GM10266 (cell line): ENCODE data around the gene ABTB1.

ENCODE experiments used
- DNase-seq: peaks from one replicate; pipeline ENCODE4 v3.0.0; 2012; ENCODE audit errors: extremely low spot score
- TF ChIP-seq, protein P1 (sequence below): IDR thresholded peaks from 2 replicates; pipeline ENCODE4 v1.5.1; 2012; ENCODE audit warnings: mild to moderate bottlenecking, low read depth; ENCODE audit not compliant: control insufficient read depth, insufficient read depth; ENCODE audit errors: missing control alignments

ABTB1 gene

GRCh38 chr3:127722091-127722784, 49.5 kb downstream of the ABTB1 start:
- TF ChIP-seq, protein P1, sequence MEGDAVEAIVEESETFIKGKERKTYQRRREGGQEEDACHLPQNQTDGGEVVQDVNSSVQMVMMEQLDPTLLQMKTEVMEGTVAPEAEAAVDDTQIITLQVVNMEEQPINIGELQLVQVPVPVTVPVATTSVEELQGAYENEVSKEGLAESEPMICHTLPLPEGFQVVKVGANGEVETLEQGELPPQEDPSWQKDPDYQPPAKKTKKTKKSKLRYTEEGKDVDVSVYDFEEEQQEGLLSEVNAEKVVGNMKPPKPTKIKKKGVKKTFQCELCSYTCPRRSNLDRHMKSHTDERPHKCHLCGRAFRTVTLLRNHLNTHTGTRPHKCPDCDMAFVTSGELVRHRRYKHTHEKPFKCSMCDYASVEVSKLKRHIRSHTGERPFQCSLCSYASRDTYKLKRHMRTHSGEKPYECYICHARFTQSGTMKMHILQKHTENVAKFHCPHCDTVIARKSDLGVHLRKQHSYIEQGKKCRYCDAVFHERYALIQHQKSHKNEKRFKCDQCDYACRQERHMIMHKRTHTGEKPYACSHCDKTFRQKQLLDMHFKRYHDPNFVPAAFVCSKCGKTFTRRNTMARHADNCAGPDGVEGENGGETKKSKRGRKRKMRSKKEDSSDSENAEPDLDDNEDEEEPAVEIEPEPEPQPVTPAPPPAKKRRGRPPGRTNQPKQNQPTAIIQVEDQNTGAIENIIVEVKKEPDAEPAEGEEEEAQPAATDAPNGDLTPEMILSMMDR, result no peak
- no peak for DNase-seq

DNA sequence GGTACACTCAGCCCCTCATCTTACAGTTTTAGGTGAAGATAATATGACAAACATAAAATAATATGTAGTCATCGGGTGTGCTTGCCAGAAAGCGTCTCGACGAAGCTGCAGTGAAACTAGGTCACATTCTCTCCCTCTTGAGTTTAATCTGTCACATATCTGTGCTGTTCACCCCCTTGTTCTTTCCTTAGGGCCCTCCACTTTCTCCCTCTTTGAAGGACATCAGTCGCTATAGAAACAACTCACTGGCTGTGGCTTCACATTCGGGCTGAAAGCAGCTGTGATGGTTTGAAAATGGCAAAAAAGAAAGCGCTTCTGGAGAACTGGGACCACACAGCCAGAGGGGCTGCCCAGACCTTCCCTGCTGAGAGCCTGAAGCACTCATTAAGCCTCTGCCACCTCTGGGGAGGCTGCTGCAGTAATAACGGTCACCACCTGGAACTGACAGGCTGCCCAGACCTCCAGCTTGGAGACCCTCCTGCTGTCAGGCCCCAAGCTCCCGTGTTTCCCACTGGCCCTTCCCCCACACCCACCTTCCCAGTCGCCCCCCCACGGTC, 50.3 kb downstream of the ABTB1 start:
- TF ChIP-seq, protein P1, result no peak
- no peak for DNase-seq

GRCh38 chr3:127726894-127727293, 54.1 kb downstream of the ABTB1 start:
- DNase-seq, result no peak
- TF ChIP-seq, protein P1, result no peak

DNA sequence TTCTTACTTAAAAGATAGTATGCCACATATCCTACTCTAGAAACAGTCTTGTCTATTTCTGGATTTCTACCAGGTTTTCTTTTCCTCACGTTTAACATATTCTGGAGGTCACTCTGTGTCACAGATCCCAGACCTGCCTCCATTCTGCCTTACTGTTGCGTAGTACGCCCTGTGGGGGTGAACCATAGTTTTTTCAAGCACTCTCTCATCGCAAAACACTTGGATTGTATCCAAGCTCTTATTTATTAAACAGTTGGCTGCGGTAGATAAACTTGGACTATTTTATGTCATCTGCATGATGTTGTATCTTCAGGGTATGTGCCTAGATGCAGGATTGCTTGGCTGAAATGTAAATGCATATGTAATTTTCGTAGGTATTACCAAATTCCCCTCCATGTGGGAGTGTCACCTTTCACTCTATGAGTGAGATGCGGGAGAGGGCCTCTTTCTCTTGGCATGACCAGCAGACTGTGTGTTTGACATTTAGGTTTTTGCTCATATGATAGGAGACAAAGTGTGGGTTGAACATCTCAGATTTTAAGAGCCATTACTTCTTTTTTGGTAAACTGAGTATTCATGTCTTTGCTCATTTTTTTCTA, 55.8 kb downstream of the ABTB1 start:
- DNase-seq, result no peak
- TF ChIP-seq, protein P1, result no peak

GRCh38 chr3:127729556-127730056, 56.9 kb downstream of the ABTB1 start:
- DNase-seq, result no peak
- TF ChIP-seq, protein P1, result no peak

GRCh38 chr3:127730171-127730570, 57.4 kb downstream of the ABTB1 start:
- no peak for DNase-seq
- TF ChIP-seq, protein P1, result no peak
